GM18870 (cell line): ENCODE results near the gene PPFIBP1.
"Not testable (repeated sequence)": the region's sequence is repeated elsewhere in the genome, so short reads cannot be mapped to it uniquely, and the experiment has no call there.

ENCODE experiments used
- ATAC-seq: cut with Tn5 transposase; IDR thresholded peaks from one replicate; pipeline ENCODE4 v1.9.1; 2021; ENCODE audit warnings: moderate library complexity; ENCODE audit not compliant: unreplicated experiment

PPFIBP1 gene

GRCh38 chr12:27651201-27651600 lies 127.2 kb downstream of the PPFIBP1 start:
- no peak for ATAC-seq

GRCh38 chr12:27652174-27652763 lies 128.3 kb downstream of the PPFIBP1 start:
- no peak for ATAC-seq

GRCh38 chr12:27653661-27654060 lies 129.7 kb downstream of the PPFIBP1 start:
- ATAC-seq: no peak

GRCh38 chr12:27655476-27655875 lies 131.5 kb downstream of the PPFIBP1 start:
- not testable (repeated sequence) for ATAC-seq

- no peak for ATAC-seq
Measured at GRCh38 chr12:27657296-27657695, 133.3 kb downstream of the PPFIBP1 start.

- ATAC-seq: no peak
Measured at GRCh38 chr12:27665704-27666103, 141.7 kb downstream of the PPFIBP1 start.

GRCh38 chr12:27666510-27666909 lies 142.5 kb downstream of the PPFIBP1 start:
- ATAC-seq: no peak

- no peak for ATAC-seq
Measured at GRCh38 chr12:27667540-27667939, 143.5 kb downstream of the PPFIBP1 start.

GRCh38 chr12:27672051-27672450 lies 148.0 kb downstream of the PPFIBP1 start:
- ATAC-seq: no peak

- ATAC-seq: no peak
Measured at GRCh38 chr12:27672643-27673042, 148.6 kb downstream of the PPFIBP1 start.

- ATAC-seq: no peak
Measured at GRCh38 chr12:27673101-27673718, 149.2 kb downstream of the PPFIBP1 start.

- no peak for ATAC-seq
Measured at GRCh38 chr12:27674989-27675388, 151.0 kb downstream of the PPFIBP1 start.

- no peak for ATAC-seq
Measured at GRCh38 chr12:27680619-27681018, 156.6 kb downstream of the PPFIBP1 start.

- no peak for ATAC-seq
Measured at GRCh38 chr12:27682534-27682933, 158.5 kb downstream of the PPFIBP1 start.

- no peak for ATAC-seq
Measured at GRCh38 chr12:27685274-27685673, 161.3 kb downstream of the PPFIBP1 start.

- ATAC-seq: no peak
Measured at GRCh38 chr12:27686147-27686546, 162.1 kb downstream of the PPFIBP1 start.

GRCh38 chr12:27688671-27689070 lies 164.7 kb downstream of the PPFIBP1 start:
- no peak for ATAC-seq

GRCh38 chr12:27689558-27690180 lies 165.7 kb downstream of the PPFIBP1 start:
- no peak for ATAC-seq

- no peak for ATAC-seq
Measured at GRCh38 chr12:27693403-27693802, 169.4 kb downstream of the PPFIBP1 start.

- ATAC-seq: no peak
Measured at GRCh38 chr12:27695556-27696292, 171.7 kb downstream of the PPFIBP1 start.

- no peak for ATAC-seq
Measured at GRCh38 chr12:27696293-27696652, 172.3 kb downstream of the PPFIBP1 start, which contains the start of gene REP15. TSS of gene REP15 (plus strand) at chr12:27696447. CDS start at chr12:27696563, 116 bp downstream.
